Esophagus squamous epithelium (tissue), 5 donors: Measurements from ENCODE around the gene SSBP1. TPM values are rescaled to one million over a fixed set of nuclear protein-coding genes. Genes with fewer than 3 reads are reported as not detected.
"Not testable (repeated sequence)": the region's sequence is repeated elsewhere in the genome, so short reads cannot be mapped to it uniquely, and the experiment has no call there.

ENCODE experiments used
- DNase-seq: peaks from one replicate; lab custom pipeline; 2025; lab: John Stamatoyannopoulos, UW
- H3K27ac ChIP-seq, 4 donors: fragments of 200-600 bp; sonication (generic); one replicate each; pipeline ENCODE4 v1.5.1; 2016 to 2019; ENCODE audit warnings: mild to moderate bottlenecking in 1 of 4
- H3K27me3 ChIP-seq, 4 donors: fragments of 200-600 bp; sonication (generic); 1 replicate in 3 of 4; 2 replicates in 1 of 4; pipeline versions ENCODE4 v1.5.1 to v1.6.0; 2017 to 2021; ENCODE audit warnings: antibody characterized with exemption in 1 of 4
- H3K36me3 ChIP-seq, 3 donors: fragments of 200-600 bp; sonication (generic); one replicate each; pipeline ENCODE4 v1.5.1; 2016 to 2019
- H3K4me1 ChIP-seq, 3 donors: fragments of 200-600 bp; sonication (generic); one replicate each; pipeline ENCODE4 v1.5.1; 2017 to 2019
- H3K4me3 ChIP-seq, 4 donors: fragments of 200-600 bp; sonication (generic); 1 replicate in 3 of 4; 2 replicates in 1 of 4; pipeline ENCODE4 v1.5.1; 2016 to 2019; ENCODE audit warnings: mild to moderate bottlenecking in 2 of 4, moderate library complexity in 1 of 4
- H3K9me3 ChIP-seq, 3 donors: fragments of 200-600 bp; sonication (generic); one replicate each; pipeline ENCODE4 v1.5.1; 2016 to 2019
- POLR2A ChIP-seq, 4 donors: fragments of 450-650 bp; IDR thresholded peaks; one replicate each; pipeline ENCODE4 v1.6.1; 2017; ENCODE audit warnings: antibody characterized with exemption in 4 of 4, mild to moderate bottlenecking in 4 of 4, moderate library complexity in 3 of 4
- WGBS, 2 donors: methylation state at CpG; one replicate each; pipeline ENCODE4 v1.1.5; 2018; 5-methylcytosine and 5-hydroxymethylcytosine counted together
- intact Hi-C: fragments of 100-400 bp; cut with DNase I; formaldehyde crosslinking; loops from one replicate; pipeline ENCODE4 v1.15.0; 2022
- total RNA-seq, 4 donors: library from RNA; depleted of rRNA; stranded (reverse); fragments of >200 nt; gene quantifications; one replicate each; pipeline ENCODE4 v1.1.0, GENCODE V29; 2016
- TF ChIP-seq, protein P1 (sequence below), 6 experiments: fragments of 450-650 bp in 4 of 6; fragments of 200-600 bp in 2 of 6; sonication (generic) in 2 of 6; IDR thresholded peaks; one replicate each; pipeline ENCODE4 v1.5.1; 2016 to 2019; ENCODE audit warnings: antibody characterized with exemption in 6 of 6, mild to moderate bottlenecking in 4 of 6, moderate library complexity in 4 of 6
- donor health status: DM: yes; HTN: yes; CAD: no.

Gene SSBP1
- total RNA-seq, 4 donors from 2014 or later: 120 to 187 (median 146) TPM

DNA sequence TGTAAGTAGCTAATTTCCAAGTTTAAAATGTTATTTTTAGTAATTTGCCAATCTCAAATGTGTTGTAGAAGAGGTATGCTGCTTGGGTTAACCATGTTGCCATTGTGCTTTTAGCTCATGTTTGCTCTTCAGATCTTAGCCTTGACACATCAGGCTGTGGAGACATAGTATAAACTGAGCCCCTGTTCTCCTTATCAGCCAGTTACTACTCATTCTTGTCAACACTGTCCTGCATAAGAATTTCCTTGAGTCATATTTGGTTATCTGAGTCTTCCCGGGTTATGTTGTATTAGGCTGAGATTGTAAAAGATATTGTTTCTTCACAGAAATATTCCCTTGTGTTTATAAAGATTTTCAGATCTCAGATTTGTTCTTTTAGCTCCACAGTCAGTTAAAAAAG is 4.1 kb downstream of the SSBP1 start:
- 93 to 100% methylated on average over 1 of the region's 1 CpG for WGBS, 2 donors
- intact Hi-C loops: no loop called here
- no peak for DNase-seq
- Histone ChIP-seq H3K4me3 (no peak overlapping the region), H3K36me3 (peaks cover 13 to 77% (median 38%) of the 10 kb centered on the region in 3 donors), H3K27ac (no peak overlapping the region), H3K27me3 (no peaks in the 10 kb centered on the region), H3K9me3 (no peaks in the 10 kb centered on the region), H3K4me1 (peaks cover 6 to 33% (median 11%) of the 10 kb centered on the region in 3 donors)
- TF ChIP-seq, protein P1, sequence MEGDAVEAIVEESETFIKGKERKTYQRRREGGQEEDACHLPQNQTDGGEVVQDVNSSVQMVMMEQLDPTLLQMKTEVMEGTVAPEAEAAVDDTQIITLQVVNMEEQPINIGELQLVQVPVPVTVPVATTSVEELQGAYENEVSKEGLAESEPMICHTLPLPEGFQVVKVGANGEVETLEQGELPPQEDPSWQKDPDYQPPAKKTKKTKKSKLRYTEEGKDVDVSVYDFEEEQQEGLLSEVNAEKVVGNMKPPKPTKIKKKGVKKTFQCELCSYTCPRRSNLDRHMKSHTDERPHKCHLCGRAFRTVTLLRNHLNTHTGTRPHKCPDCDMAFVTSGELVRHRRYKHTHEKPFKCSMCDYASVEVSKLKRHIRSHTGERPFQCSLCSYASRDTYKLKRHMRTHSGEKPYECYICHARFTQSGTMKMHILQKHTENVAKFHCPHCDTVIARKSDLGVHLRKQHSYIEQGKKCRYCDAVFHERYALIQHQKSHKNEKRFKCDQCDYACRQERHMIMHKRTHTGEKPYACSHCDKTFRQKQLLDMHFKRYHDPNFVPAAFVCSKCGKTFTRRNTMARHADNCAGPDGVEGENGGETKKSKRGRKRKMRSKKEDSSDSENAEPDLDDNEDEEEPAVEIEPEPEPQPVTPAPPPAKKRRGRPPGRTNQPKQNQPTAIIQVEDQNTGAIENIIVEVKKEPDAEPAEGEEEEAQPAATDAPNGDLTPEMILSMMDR (IDR thresholded peaks at IDR 0.05): no peak
- TF ChIP-seq POLR2A (IDR thresholded peaks at IDR 0.05): no peak

DNA sequence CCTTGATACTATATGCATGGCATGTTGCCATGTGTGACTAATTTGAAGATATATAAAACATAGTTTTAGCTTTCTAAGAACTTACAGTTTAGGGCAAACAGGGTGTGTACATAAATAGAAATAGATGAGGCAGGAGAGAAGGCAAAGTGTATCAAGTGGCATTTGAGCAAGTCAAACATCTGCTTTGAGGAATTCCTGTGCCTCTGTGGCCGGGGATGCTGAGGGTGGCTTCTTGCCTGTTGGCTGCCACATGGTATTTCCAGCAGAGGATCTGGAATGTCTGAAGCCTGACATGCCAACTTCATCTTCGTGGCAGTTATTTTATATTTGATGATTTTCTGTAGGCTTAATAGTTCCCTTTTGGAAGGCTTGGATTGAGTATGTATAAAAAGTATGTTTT is 6.0 kb downstream of the SSBP1 start:
- Histone ChIP-seq H3K27me3 (no peaks in the 10 kb centered on the region), H3K9me3 (no peaks in the 10 kb centered on the region), H3K4me1 (peaks cover 6 to 22% (median 6%) of the 10 kb centered on the region in 3 donors), H3K36me3 (peaks cover 13 to 96% (median 38%) of the 10 kb centered on the region in 3 donors), H3K27ac (no peak overlapping the region), H3K4me3 (no peak overlapping the region)
- intact Hi-C loops: no loop called here
- 91 to 97% methylated on average over 2 of the region's 2 CpGs for WGBS, 2 donors
- no peak for TF ChIP-seq POLR2A (IDR thresholded peaks at IDR 0.05)
- TF ChIP-seq, protein P1 (IDR thresholded peaks at IDR 0.05): no peak
- DNase-seq: no peak

DNA sequence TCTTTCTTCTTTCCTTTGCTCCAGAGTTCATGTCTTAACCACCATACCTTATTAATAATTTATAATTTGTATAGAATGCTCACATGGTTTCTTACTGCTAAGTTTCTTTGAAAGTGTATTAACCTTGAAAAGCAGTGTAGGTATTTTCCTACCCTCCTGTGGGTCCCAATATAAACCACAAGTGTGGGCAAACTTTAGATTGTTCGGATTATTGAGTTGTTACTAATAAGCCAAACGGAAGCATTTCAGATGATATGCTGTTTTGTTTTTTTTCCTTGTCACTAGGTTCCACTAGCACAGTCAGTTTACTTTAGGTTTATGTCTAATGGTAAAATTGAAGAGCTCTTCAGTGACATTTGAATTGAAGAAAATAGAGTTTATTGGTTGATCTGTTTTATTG is 10.2 kb downstream of the SSBP1 start:
- Histone ChIP-seq H3K36me3 (peaks cover 25 to 100% (median 58%) of the 10 kb centered on the region in 3 donors), H3K27me3 (no peaks in the 10 kb centered on the region), H3K9me3 (peaks cover 0 to 30% (median 25%) of the 10 kb centered on the region in 3 donors), H3K27ac (no peak overlapping the region), H3K4me3 (no peak overlapping the region), H3K4me1 (no peaks in the 10 kb centered on the region)
- intact Hi-C loops: no loop called here
- TF ChIP-seq, protein P1 (IDR thresholded peaks at IDR 0.05): no peak
- no peak for TF ChIP-seq POLR2A (IDR thresholded peaks at IDR 0.05)
- no peak for DNase-seq
- WGBS, 2 donors: 88 to 100% methylated on average over 2 of the region's 2 CpGs

DNA sequence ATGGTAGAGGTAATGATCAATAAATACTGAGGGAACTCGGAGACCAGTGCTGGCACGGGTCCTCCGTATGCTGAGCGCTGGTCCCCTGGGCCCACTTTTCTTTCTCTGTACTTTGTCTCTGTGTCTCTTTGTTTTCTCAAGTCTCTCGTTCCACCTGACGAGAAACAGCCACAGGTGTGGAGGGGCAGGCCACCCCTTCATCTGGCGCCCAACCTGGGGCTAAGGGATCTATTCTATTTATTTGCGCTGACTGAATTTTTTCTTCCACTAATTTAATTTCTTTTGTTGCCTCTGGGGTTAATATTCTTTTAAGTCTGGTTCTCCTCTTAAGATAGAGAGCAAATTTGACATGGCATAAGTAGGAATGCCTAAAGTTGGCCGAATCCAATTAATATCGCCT is 13.7 kb downstream of the SSBP1 start:
- H3K27ac ChIP-seq, intact Hi-C loops, H3K27me3 ChIP-seq, H3K4me1 ChIP-seq, DNase-seq: not testable (repeated sequence)
- WGBS, 2 donors: 100% methylated on average over 10 of the region's 10 CpGs
- Histone ChIP-seq H3K9me3 (peaks cover 0 to 30% (median 25%) of the 10 kb centered on the region in 3 donors), H3K36me3 (peaks cover 21 to 100% (median 36%) of the 10 kb centered on the region in 3 donors), H3K4me3 (peak overlapping the region in 1 of 4 donors; percentile 0)

DNA sequence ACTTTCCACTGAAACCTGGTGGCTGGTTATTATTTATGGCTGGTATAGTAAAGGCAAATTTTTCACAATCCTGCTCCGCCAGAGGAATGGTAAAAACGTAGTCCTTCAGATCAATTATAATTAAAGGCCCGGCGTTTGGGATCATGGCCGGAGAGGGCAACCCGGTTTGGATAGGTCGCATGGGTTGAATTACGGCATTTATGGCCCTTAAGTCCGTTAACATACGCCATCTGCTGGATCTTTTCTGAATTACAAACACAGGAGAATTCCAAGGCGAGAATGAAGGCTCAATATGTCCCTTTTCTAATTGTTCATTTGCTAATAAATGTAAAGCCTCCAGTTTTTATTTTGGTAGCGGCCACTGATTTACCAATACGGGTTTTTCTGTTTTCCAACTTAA is 14.5 kb downstream of the SSBP1 start:
- H3K27ac ChIP-seq: no peak overlapping the region
- WGBS, 2 donors: 95 to 97% methylated on average over 13 of the region's 13 CpGs
- intact Hi-C loops: no loop called here
- H3K36me3 ChIP-seq: peaks cover 21 to 100% (median 36%) of the 10 kb centered on the region in 3 donors
- no peak for TF ChIP-seq POLR2A (IDR thresholded peaks at IDR 0.05)
- TF ChIP-seq, protein P1 (IDR thresholded peaks at IDR 0.05): peak in 1 of 6 experiments; percentile 26
- H3K27me3 ChIP-seq: no peaks in the 10 kb centered on the region
- no peak overlapping the region for H3K4me3 ChIP-seq
- H3K4me1 ChIP-seq: no peaks in the 10 kb centered on the region
- H3K9me3 ChIP-seq: peaks cover 0 to 30% (median 25%) of the 10 kb centered on the region in 3 donors
- no peak for DNase-seq

DNA sequence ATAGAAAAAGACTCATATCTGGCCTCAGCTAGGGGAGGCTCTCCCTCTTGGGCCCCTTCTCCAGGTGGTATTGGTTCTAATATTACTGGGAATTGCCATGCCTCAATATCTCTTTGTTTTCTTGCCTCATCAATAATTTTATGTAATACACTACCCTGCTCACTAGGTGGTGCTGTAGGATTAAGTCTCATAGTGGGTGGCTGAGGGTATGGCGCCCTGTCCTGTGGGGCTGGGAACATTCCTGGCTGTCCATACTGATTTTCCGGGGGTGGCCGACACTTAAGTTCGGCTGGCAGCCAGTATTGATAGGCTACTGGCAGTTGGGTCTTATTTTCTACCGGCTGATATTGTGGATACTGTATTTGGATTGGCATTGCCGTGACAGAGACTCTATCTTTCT is 16.8 kb downstream of the SSBP1 start:
- TF ChIP-seq, protein P1 (IDR thresholded peaks at IDR 0.05): peak in 3 of 6 experiments; percentile 24 to 41 (median 32)
- no peak for TF ChIP-seq POLR2A (IDR thresholded peaks at IDR 0.05)
- intact Hi-C loops: no loop called here
- H3K27me3 ChIP-seq: no peaks in the 10 kb centered on the region
- no peak overlapping the region for H3K4me3 ChIP-seq
- H3K27ac ChIP-seq: no peak overlapping the region
- no peak for DNase-seq
- H3K36me3 ChIP-seq: peaks cover 16 to 100% (median 35%) of the 10 kb centered on the region in 3 donors
- no peaks in the 10 kb centered on the region for H3K4me1 ChIP-seq
- peaks cover 0 to 30% (median 25%) of the 10 kb centered on the region in 3 donors for H3K9me3 ChIP-seq
- WGBS, 2 donors: 91% methylated on average over 6 of the region's 6 CpGs
